Activated CD4-positive, alpha-beta T cell treated with anti-CD3 and anti-CD28 coated beads, Interleukin-2, amount 50 U/mL, for 48 hours (primary cell): ENCODE results near the gene LDLRAD2.
"Not testable (repeated sequence)": the region's sequence is repeated elsewhere in the genome, so short reads cannot be mapped to it uniquely, and the experiment has no call there.

Experiments
- DNase-seq, 2 experiments: peaks; one replicate each; pipeline ENCODE4 v3.0.0-alpha.2; 2020

LDLRAD2 gene, protein sequence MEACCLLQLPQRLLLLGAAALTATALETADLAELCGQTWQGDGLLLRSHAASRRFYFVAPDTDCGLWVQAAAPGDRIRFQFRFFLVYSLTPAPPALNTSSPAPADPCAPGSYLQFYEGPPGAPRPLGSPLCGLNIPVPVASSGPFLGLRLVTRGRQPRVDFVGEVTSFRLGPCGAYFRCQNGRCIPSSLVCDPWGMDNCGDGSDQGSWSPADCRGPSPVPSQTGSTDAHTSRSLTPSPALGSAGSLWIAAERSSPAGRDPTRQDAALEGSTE

GRCh38 chr1:21811875-21812305 lies at the start of gene LDLRAD2:
TSS of gene LDLRAD2 (plus strand) at chr1:21812265. CDS start at chr1:21812452, 187 bp downstream.
- no peak for DNase-seq

GRCh38 chr1:21763236-21763635 lies 48.8 kb upstream of the LDLRAD2 start:
- DNase-seq = no peak

GRCh38 chr1:21763694-21764419 lies 48.2 kb upstream of the LDLRAD2 start:
- DNase-seq = no peak

GRCh38 chr1:21764615-21765423 lies 47.2 kb upstream of the LDLRAD2 start:
- DNase-seq = peak in 1 of 2 experiments; percentile 57

- DNase-seq = no peak
These were observed 45.9 kb upstream of the LDLRAD2 start for GRCh38 chr1:21766210-21766609.

- not testable (repeated sequence) for DNase-seq
These were observed 45.0 kb upstream of the LDLRAD2 start for GRCh38 chr1:21767106-21767505.

DNA sequence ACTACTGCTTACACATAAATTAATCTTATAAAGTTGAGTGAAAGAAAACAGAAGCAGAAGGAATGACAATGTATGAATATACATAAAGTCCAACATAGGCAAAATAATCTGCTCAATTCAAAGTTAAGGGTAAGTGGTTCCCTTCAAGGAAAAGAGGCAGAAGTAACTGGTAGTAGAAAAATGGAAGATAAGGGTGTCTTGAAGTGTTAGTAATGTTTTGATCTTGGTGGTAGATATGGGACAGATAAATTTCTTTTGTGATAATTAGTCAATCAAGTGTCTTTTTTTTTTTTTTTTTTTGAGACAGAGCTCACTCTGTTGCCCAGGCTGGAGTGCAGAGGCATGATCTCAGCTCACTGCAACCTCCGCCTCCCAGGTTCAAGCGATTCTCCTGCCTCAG lies 41.9 kb upstream of the LDLRAD2 start:
- no peak for DNase-seq

- DNase-seq = not testable (repeated sequence)
These were observed 41.5 kb upstream of the LDLRAD2 start for GRCh38 chr1:21770602-21771001.

GRCh38 chr1:21771672-21772071 lies 40.4 kb upstream of the LDLRAD2 start:
- not testable (repeated sequence) for DNase-seq

DNA sequence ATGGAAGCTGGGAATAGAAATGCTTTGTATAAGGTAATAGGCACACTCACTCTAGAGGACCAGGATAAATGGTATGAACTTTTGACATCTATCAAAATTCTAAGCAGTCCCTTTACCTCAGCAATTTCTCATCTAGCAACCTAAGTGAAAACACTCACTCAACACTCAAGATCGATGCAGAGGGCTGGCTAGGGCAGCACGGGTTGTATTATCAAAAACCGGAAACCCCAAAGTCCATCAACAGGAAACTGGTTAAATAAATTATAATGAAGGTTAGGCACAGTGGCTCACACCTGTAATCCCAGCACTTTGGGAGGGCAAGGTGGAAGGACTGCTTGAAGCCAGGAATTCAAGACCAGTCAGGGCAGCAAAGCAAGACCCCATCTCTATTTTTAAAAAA lies 38.5 kb upstream of the LDLRAD2 start:
- DNase-seq = peak in 1 of 2 experiments; percentile 18

GRCh38 chr1:21774835-21775549 lies 37.1 kb upstream of the LDLRAD2 start:
- no peak for DNase-seq

DNA sequence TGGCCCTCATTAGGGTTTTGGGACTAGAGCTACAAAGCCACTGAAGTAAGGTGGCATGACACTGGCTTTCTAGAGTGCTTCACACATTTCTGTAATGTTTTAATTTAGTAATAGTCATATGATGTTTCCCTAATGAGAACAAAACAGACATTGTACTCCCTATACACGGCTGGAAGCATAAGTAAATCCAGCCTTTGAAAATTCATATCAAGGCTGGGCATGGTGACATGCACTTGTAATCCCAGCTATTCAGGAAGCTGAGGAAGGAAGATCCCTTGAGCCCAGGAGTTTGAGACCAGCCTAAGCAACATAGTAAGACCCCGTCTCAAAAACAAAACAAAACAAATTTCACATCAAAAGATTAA lies 36.5 kb upstream of the LDLRAD2 start:
- no peak for DNase-seq

- DNase-seq = no peak
These were observed 36.0 kb upstream of the LDLRAD2 start for GRCh38 chr1:21775985-21776562.

DNA sequence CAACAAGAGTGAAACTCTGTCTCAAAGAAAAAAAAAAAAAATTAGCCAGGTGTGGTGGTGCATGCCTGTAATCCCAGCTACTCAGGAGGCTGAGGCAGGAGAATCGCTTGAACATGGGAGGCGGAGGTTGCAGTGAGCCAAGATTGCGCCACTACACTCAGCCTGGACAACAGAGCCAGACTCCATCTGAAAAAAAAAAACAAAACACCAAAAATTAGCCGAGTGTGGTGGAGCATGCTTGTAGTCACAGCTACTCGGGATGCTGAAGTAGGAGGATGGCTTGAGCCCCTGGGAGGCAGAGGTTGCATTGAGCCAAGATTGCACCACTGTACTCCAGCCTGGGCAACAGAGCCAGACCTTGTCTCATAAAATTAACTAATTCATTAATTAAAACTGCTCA lies 35.1 kb upstream of the LDLRAD2 start:
- DNase-seq = not testable (repeated sequence)

GRCh38 chr1:21778405-21778727 lies 33.7 kb upstream of the LDLRAD2 start:
- no peak for DNase-seq

- DNase-seq = peak; percentile 50 to 62
These were observed 32.2 kb upstream of the LDLRAD2 start for GRCh38 chr1:21779613-21780521.

DNA sequence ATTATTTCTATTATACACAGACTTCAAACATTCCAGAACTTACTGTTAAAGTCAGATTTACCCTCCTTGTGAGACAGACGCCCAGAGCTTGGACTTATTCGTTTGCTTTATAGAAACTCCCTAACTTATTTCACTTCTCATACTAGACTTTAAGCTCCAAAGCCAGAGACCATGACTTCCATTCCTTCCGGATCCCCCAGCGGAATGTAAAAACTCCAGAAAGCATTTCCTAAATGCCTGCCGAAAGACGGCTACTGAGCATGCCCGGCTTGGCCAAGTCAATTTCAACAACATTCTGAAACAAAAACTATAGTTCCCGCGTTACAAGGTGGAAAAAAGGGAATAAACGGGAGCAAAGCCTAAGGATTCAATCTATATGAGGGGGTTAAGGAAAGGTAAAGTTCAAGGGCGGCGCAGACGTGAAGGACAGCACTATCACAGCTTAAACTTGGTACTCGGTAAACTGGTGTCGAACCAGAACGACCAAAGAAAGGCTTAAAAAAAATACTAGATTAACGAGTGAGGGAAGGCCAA lies 30.2 kb upstream of the LDLRAD2 start:
- peak in 1 of 2 experiments; percentile 23 for DNase-seq

DNA sequence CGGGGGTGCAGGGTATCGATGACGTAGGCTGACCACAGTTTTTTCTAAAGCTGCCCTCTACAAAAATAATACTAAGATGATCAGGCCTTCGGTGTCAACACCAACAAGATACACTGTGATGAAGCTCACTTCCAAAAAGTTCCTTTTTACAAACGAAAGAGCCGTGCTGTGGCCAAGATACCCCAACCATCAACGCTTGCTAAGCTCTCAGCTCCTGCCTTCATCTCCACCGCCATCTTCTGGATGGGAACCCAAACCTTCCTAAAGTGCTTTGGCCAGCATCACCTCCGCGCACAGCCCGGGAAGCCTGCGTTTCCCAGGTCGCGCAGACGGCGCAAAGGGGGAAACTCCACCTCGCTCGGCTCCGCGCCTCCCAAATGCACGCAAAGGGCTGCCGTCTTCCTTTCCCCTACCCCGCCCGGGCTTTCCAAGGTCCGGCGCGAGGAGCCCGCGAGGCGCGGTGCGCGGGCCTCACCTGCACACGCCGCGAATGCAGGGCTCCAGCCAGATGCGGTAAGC lies 29.7 kb upstream of the LDLRAD2 start:
- DNase-seq = peak; percentile 61 to 66

- DNase-seq = peak; percentile 96 to 97
These were observed 29.0 kb upstream of the LDLRAD2 start, which contains the start of gene USP48 for GRCh38 chr1:21782868-21783678. TSS of gene USP48 (minus strand) at chr1:21783149. CDS start at chr1:21782957, 192 bp downstream.
